Astrocyte of the cerebellum (primary cell): ENCODE measurements around the gene TMEM237.

Experiments used
- DNase-seq: peaks from one replicate; pipeline ENCODE4 v3.0.0-alpha.2; 2011; ENCODE audit warnings: low read depth
- H3K4me3 ChIP-seq: 2 replicates; pipeline ENCODE4 v1.5.1; 2011; ENCODE audit warnings: mild to moderate bottlenecking, low read depth, low read length, moderate library complexity
- in situ Hi-C: cut with HindIII; loops from 2 replicates; pipeline ENCODE4 v1.10.0; 2017; ENCODE audit warnings: low sequenced_read_pairs
- TF ChIP-seq, protein P1 (sequence below): IDR thresholded peaks from 2 replicates; pipeline ENCODE4 v1.5.1; 2012; ENCODE audit warnings: low read length, low read depth, moderate library complexity, mild to moderate bottlenecking; ENCODE audit errors: missing control alignments

Gene TMEM237

DNA sequence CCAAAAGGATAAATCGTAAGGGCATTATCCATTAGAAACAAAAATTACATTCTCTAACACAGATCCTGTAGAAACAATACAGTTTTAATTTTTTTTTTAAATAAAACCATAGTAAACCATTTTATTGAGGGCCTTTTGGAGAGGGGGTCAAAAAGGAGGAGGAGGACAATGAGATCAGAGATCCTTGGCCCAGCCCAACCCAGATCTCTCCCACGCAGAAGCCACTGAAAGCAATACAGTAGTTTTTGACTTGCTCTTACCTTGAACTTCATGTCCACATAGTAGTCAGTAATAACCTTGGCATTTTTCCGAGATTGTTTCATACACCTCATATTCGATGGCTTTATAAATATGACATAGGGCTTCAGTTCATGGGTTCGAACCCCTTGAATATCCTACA is 4.1 kb upstream of the TMEM237 start:
- no peak for DNase-seq
- H3K4me3 ChIP-seq, result no peak overlapping the region
- in situ Hi-C loops, result loop anchor here (5.0 kb wide), 1 partner anchor 50 kb away; the partner anchor contains the start of gene MPP4
- TF ChIP-seq, protein P1, sequence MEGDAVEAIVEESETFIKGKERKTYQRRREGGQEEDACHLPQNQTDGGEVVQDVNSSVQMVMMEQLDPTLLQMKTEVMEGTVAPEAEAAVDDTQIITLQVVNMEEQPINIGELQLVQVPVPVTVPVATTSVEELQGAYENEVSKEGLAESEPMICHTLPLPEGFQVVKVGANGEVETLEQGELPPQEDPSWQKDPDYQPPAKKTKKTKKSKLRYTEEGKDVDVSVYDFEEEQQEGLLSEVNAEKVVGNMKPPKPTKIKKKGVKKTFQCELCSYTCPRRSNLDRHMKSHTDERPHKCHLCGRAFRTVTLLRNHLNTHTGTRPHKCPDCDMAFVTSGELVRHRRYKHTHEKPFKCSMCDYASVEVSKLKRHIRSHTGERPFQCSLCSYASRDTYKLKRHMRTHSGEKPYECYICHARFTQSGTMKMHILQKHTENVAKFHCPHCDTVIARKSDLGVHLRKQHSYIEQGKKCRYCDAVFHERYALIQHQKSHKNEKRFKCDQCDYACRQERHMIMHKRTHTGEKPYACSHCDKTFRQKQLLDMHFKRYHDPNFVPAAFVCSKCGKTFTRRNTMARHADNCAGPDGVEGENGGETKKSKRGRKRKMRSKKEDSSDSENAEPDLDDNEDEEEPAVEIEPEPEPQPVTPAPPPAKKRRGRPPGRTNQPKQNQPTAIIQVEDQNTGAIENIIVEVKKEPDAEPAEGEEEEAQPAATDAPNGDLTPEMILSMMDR, result no peak

DNA sequence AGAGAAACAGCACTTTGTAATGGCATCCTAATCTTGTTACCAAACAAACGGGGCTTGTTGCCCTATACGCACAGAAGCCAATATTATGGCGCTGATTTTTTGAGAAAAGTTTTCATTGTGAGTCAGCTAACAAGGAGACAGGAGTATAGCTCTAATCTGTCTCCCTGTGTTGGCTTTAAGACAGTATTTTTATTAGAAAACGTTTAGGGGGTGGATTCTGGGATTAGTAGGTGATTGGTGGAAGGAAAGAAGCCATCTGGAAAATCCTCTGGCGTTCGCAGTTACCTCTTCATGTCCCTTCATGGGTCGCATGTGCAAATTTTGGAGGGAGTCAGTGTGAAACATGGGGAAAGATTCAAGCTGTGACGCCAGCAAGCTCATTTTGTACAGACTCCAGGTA is 698 bp upstream of the TMEM237 start:
- in situ Hi-C loops, result no loop called here
- DNase-seq, result no peak
- peak overlapping the region; percentile 78 for H3K4me3 ChIP-seq
- TF ChIP-seq, protein P1, result no peak

DNA sequence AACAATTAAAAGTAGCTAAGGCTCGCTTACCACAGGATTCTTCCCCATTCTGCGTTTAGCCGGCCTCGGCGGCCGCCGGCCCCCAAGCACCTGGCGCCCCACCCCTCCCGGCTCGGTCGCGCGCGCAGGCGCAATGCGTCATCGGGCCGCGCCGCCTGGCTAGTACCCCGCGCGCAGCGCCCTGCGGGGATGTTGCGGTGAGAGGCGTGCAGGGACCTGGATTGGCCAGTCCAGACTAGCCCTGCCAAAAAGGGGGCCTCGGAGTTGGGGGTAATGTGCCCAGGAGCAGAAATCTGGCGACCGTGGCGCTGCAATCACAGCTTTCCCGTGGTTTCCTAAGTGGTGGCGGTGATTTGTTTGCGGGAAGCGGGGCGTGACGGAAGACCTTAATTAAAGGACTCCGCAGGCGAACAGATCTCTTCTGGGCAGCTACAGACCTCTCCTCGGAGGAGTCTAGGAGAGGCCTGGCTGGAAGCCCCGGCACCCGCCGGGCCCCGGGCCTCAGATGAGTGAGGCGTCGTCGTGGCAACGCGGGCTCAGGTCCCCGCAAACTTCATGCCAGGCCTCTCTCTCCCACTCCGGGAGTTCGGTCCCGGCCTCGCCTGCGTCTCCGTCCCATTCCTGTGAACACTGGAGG is 606 bp downstream of the TMEM237 start:
- in situ Hi-C loops, result no loop called here
- peak overlapping the region; percentile 78 for H3K4me3 ChIP-seq
- TF ChIP-seq, protein P1, result no peak
- peak; percentile 64 for DNase-seq

DNA sequence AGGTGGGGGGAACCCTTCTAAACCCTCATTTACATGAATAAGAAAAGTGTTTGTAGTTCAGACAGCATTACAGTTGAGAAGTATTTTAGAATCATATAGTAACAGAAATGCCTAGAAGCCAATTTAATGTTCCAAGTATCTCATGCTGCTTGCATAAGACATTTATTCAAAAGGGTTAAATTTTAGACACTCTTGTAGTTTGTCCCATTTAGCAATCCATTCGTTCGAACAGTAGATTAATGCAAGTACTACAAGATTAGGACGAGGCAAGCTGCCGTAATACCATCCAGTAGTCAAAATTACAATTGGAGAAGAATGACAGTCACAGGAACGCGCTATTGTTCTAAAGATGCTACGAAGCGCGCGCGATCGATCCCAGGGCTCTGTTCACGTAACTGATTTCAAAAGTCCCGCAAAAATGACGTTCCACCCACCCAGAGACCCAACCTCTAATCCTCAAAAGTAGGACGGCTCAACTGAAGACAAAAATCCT is 1.2 kb downstream of the TMEM237 start:
- DNase-seq, result no peak
- peak overlapping the region; percentile 78 for H3K4me3 ChIP-seq
- TF ChIP-seq, protein P1, result no peak
- in situ Hi-C loops, result no loop called here

DNA sequence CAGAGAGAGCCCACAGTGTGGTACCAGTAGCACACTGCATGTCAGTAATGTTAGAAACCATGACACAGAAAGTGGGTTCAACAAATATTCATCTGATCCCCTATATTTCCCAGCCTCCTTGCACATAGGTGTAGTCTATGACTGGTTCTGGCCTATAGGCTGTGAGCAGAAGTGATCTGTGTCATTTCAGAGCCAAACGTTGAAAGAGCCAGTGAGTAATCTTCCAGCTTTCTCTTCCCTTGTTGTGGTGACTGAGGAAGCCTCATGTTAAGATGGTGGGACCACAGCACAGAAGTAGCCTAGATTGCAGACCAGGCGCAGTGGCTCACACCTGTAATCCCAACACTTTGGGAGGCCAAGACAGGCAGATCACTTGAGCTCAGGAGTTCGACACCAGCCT is 4.1 kb downstream of the TMEM237 start:
- H3K4me3 ChIP-seq, result no peak overlapping the region
- in situ Hi-C loops, result no loop called here
- TF ChIP-seq, protein P1, result no peak
- DNase-seq, result no peak

DNA sequence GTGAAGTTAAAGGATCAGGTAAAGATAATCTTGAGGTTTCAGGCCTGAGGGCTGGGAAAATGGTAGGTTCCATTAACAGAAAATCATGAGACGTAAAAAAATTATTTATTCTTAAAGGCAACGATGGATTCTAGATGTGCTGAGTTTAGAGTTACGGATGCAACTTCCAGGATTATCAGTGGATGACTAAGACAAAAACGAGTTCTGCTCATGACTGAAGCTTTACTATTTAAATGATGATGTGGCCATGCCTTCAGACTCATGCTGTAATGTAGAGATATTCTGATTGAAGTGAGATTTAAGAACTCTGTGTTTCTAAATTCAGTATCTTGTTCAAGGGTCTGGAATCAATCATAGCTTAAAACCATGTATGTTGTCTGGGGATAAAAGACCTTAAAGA is 5.0 kb downstream of the TMEM237 start:
- in situ Hi-C loops, result no loop called here
- no peak overlapping the region for H3K4me3 ChIP-seq
- DNase-seq, result no peak
- TF ChIP-seq, protein P1, result no peak
